OCI-LY1 (cell line): ENCODE results near the gene CCIN.

Source experiments
- EZH2 ChIP-seq: fragments of 200-600 bp; sonication (generic), shearing (Covaris generic); IDR thresholded peaks from 2 replicates; pipeline ENCODE4 v1.8.0; 2017; ENCODE audit warnings: borderline replicate concordance, mixed run types, mild to moderate bottlenecking, antibody characterized with exemption, low read length, moderate library complexity, mixed read lengths
- TF ChIP-seq, protein P1 (sequence below): fragments of 200-600 bp; sonication (generic), shearing (Covaris generic); IDR thresholded peaks from 2 replicates; pipeline ENCODE4 v1.5.1; 2017; ENCODE audit warnings: mild to moderate bottlenecking, antibody characterized with exemption, low read length, moderate library complexity, mixed read lengths

GRCh38 chr9:36208521-36209253 lies 39.5 kb downstream of the CCIN start:
- TF ChIP-seq, protein P1, sequence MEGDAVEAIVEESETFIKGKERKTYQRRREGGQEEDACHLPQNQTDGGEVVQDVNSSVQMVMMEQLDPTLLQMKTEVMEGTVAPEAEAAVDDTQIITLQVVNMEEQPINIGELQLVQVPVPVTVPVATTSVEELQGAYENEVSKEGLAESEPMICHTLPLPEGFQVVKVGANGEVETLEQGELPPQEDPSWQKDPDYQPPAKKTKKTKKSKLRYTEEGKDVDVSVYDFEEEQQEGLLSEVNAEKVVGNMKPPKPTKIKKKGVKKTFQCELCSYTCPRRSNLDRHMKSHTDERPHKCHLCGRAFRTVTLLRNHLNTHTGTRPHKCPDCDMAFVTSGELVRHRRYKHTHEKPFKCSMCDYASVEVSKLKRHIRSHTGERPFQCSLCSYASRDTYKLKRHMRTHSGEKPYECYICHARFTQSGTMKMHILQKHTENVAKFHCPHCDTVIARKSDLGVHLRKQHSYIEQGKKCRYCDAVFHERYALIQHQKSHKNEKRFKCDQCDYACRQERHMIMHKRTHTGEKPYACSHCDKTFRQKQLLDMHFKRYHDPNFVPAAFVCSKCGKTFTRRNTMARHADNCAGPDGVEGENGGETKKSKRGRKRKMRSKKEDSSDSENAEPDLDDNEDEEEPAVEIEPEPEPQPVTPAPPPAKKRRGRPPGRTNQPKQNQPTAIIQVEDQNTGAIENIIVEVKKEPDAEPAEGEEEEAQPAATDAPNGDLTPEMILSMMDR: no peak
- TF ChIP-seq EZH2: no peak
